ENCODE results near the gene LRRIQ1. TPM values are rescaled to one million over a fixed set of nuclear protein-coding genes. Genes with fewer than 3 reads are reported as not detected.

LRRIQ1 gene
- total RNA-seq, 1 experiment from 2014 or later: 0.39 TPM

DNA sequence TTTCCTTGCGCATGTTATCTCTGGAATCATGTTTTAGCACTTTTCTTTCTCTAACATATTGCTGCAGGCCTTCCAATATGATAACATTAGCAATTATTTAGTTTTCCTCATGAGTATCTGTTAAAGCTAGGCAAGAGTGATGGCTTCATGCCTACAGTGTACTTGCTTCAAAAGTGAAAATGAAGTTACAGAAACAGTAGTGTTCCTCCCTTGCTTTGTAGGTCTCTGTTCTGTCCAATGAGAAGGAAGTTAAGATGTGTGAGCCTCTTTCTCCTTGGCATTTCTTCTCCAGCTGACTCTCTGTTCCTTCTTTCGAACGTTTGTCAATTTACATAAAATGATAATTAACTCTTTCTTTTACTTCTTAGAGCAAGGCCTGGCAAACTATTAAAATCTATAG, 22.2 kb downstream of the LRRIQ1 start:
- Mint-ChIP-seq H3K27ac (no peak overlapping the region), H3K9me3 (no peaks in the 10 kb centered on the region), H3K4me1 (no peaks in the 10 kb centered on the region), H3K36me3 (ENCODE audit: insufficient read depth in 1 of 3, low read depth in 3 of 3) (no peaks in the 10 kb centered on the region), H3K4me3 (no peak overlapping the region), H3K27me3 (ENCODE audit: low read depth) (peaks cover 2% of the 10 kb centered on the region; the same call in 1 of the 2 replicates)
- Histone ChIP-seq H4K91ac (ENCODE audit: insufficient read length, low read depth, low read length) (no peak overlapping the region), H2BK120ac (ENCODE audit: low read depth, low read length, poor library complexity, severe bottlenecking) (no peak overlapping the region), H2BK5ac (ENCODE audit: insufficient read length, low read length) (no peak overlapping the region), H3K4me2 (ENCODE audit: insufficient read depth, insufficient read length, low read length) (no peak overlapping the region), H3K18ac (ENCODE audit: insufficient read length, low read depth, low read length) (no peak overlapping the region), H4K20me1 (ENCODE audit: control insufficient read depth, insufficient read depth, insufficient read length) (no peaks in the 10 kb centered on the region), H3K4me1 (ENCODE audit: insufficient read depth, low read length) (no peaks in the 10 kb centered on the region), H3K27ac (ENCODE audit: insufficient read length, low read depth, low read length) (no peak overlapping the region), H2AFZ (ENCODE audit: low read length) (no peak overlapping the region), H3K79me2 (ENCODE audit: insufficient read depth, low read length) (no peaks in the 10 kb centered on the region), H3K56ac (ENCODE audit: insufficient read length, low read depth, low read length) (no peak overlapping the region), H3K14ac (ENCODE audit: insufficient read depth, low read length) (no peak overlapping the region), H3K4ac (ENCODE audit: low read depth, low read length) (no peak overlapping the region), H4K5ac (ENCODE audit: insufficient read length, low read depth, low read length) (no peak overlapping the region), H3T11ph (ENCODE audit: low read length) (no peak overlapping the region), H3K79me1 (ENCODE audit: insufficient read depth, low read depth, low read length, poor library complexity, severe bottlenecking) (no peaks in the 10 kb centered on the region), H3K23me2 (ENCODE audit: insufficient read length, low read depth, low read length, poor library complexity, severe bottlenecking) (no peaks in the 10 kb centered on the region), H2BK15ac (ENCODE audit: low read depth, low read length) (no peak overlapping the region), H2BK12ac (ENCODE audit: insufficient read length, low read depth, low read length) (no peak overlapping the region), H4K8ac (replicated peaks; ENCODE audit: insufficient read length, low read depth, low read length) (no peak overlapping the region), H3K23ac (ENCODE audit: insufficient read length, low read depth, low read length) (no peak overlapping the region), H3K9ac (ENCODE audit: extremely low read depth, insufficient read length, low read length) (no peak overlapping the region), H3K27me3 (ENCODE audit: insufficient read depth, low read length) (no peaks in the 10 kb centered on the region), H2AK5ac (ENCODE audit: insufficient read length, low read length) (no peak overlapping the region), H2BK20ac (ENCODE audit: low read depth, low read length, poor library complexity, severe bottlenecking) (no peak overlapping the region), H3K9me3 (ENCODE audit: control insufficient read depth, low read depth, low read length) (no peaks in the 10 kb centered on the region)
- WGBS (ENCODE audit: extremely low coverage, insufficient read length, low lambda C conversion rate): no CpG with 5 or more reads among the region's 3 CpGs
- no peak for TF ChIP-seq CTCF (conservative IDR thresholded peaks at IDR 0.05)
- DNase-seq: no peak
